LoVo (cell line): ENCODE results near the gene CLIC1.
A peak's percentile ranks its signal among the peaks of the same experiment; 100 is the strongest.
"Not testable (repeated sequence)": the region's sequence is repeated elsewhere in the genome, so short reads cannot be mapped to it uniquely, and the experiment has no call there.

Experiments used
- DNase-seq: peaks from one replicate; pipeline ENCODE4 v3.0.0-alpha.2; 2016; ENCODE audit warnings: low spot score

The CLIC1 gene

GRCh38 chr6:31722173-31722572 is 14.2 kb downstream of the CLIC1 start:
- no peak for DNase-seq

DNA sequence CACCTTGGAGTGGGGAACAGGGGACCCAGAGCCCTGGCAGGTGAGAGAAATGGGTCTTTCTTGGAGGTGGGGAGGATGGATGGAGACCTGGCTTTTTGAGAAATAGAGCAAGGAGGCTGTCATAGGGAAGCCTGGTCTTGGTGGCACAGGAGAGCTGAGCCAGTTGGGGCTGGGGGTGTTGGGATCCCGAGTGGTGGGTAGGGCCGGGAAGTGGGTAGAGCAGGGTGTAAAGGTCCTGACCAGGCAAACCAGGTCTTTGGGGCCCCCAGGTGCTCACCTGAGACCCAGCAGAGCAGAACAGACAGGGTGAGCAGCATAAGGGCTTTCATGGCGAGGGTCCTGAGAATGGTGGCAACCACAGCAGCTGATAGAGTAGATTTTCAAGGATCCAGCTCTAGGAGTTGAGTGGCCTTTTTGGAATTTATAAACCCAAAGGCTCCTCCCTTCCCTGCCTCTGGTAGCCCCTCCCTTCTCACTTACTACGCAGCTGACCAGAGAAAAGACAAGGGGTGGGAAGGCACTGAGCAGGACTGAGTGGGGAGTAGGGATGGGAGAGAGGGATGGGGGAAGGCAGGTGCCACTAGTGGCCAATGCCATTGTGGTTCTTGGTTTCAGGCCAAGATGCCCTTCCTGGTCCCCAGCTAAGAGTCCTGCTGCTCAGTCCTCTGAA is 14.8 kb downstream of the CLIC1 start, which contains the start of gene LY6G6C:
LY6G6C (minus strand) TSS at position 396 of the 670 bp plus-strand sequence; CDS start at position 329, 67 bp downstream.
- DNase-seq = no peak

- DNase-seq = no peak
Observed at GRCh38 chr6:31720196-31720770, 16.0 kb downstream of the CLIC1 start.

GRCh38 chr6:31719001-31719400 is 17.3 kb downstream of the CLIC1 start:
- DNase-seq = no peak

- DNase-seq = peak; percentile 78
Observed at GRCh38 chr6:31718265-31718664, 18.1 kb downstream of the CLIC1 start.

DNA sequence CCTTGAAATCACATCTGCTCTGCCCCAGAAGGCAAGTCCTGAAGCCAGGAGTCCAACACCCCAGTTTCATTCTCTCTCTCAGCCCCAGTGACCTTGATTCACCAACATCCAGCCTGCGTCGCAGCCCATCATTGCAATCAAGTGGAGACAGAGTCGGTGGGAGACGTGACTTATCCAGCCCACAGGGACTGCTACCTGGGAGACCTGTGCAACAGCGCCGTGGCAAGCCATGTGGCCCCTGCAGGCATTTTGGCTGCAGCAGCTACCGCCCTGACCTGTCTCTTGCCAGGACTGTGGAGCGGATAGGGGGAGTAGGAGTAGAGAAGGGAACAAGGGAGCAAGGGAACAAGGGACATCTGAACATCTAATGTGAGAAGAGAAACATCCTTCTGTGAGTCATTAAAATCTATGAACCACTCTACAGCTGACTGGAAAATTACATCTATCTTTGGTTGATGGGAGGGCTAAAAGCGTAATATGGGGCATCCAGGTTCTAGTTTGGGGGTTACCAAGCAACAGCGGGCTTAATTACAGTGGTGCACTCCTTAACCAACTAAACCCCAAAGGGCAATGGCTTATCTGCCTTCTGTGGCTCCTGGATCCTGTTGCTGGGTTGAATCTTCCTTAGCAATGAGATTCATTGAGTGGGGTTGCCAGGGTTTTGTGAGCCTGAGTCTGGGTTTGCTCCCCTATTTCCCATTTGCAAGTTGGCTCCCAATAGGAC is 18.7 kb downstream of the CLIC1 start:
- DNase-seq = no peak

DNA sequence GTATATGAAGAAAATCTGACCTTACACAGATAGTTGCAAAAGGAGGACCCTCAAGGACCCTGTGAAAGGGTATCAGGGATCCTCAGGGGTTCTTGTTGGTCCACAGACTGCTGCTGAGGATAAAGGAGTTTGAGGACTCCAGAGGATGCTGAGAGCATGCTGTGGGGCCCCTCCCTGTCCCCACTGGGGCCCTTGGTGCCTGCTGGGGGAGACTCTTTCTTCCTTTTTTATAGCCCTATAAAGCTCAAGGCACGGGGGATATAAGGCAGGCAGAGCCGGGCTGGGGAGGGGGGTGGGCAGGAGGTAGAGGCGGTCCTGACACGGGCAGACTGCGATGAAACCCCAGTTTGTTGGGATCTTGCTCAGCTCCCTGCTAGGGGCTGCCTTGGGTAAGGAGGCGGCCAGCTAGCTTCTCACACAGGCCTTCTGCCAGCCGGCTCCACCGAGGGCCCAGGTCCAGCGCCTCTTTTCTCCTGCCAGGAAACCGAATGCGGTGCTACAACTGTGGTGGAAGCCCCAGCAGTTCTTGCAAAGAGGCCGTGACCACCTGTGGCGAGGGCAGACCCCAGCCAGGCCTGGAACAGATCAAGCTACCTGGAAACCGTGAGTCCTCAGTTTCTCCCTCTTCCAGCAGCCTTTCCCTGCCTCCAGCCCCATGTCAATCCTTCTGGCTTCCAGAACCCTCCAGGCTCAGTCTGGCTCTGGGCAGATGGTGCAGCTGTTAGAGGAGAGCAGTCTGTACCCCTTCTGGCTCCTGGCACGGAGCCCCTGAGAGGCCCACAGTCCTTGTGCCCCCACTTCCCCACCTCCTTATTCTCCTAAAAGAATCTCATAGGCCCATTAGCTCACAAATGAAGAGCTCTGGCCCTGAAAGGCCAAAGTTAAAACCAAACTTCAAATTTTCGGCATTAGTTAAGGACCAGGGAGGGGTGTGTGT is 21.0 kb downstream of the CLIC1 start, which contains the start of gene LY6G6D:
LY6G6D (plus strand) TSS at position 327 of the 937 bp plus-strand sequence; CDS start at position 335, 8 bp downstream.
- no peak for DNase-seq

DNA sequence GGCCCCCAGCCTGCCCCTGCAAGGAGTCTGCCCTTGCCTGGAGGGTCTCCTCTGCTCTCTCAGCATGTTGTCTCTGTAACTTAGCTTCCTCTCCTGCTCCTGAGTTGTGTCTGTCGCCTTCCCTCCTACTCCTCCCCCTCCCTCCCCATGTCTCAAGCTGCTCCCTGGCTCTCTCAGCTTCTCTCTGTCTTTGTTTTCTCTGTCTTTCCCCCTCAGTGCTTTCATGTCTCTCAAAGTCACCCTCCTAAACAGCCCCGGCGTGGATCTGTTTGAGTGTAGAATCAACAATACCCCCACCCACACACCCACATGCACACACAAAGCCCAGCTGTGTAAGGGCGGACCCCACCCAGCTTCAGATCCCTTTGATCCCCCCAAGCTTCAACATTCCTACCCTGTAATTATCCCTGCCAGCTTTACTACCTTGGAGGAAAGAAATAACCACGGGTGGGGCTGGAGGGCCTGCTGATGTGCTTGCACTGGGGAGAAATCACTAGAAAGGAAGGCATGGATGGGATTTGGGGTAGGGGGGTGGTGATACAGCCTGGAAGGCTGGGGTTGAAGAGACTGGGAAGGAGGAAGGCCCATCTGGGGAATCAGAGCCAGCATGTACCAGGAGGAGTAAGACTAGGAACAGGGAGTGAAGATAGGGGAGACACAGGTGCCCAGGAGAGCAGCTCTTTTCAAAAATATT is 22.2 kb downstream of the CLIC1 start:
- DNase-seq = no peak

DNA sequence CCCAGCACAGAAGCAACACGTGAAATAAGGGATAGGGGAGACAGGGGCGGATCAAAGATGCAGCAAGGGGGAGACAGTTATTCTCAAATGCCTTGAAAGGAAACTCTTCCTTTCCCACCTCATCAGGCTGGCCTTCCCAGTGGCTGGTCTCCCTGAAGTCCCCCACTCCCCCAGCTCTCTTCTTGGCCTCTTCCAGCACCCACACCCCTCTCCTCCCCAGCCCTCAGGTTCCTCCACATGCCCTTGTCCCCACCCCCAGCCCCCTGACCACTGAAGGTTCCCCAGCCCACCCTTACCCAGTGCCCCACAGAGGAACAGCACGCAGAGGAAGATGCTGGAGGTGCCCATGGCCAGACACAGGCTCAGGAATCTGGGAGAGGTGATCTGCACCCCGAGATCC is 22.9 kb downstream of the CLIC1 start:
- no peak for DNase-seq

GRCh38 chr6:31712296-31712695 is 24.0 kb downstream of the CLIC1 start:
- no peak for DNase-seq

DNA sequence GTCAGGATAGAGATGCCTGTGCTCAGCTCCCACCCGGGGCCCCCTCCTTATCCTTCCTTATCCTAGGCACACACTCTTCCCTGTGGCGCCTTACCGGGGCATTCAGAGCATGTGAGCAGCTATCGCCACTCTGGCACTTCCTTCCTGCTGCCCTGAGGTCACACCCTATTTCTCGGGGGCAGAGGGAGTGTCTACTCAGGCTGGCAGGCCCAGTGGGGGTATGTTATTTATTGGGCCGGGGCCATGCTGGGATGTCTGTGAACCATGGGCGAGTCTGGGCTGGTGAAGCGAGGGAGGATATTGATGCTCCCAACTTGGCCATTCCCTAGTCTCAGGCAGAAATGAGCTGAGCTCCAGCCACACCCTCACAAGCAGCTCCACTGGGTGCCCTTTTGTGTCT is 25.1 kb downstream of the CLIC1 start:
- DNase-seq = peak; percentile 57

DNA sequence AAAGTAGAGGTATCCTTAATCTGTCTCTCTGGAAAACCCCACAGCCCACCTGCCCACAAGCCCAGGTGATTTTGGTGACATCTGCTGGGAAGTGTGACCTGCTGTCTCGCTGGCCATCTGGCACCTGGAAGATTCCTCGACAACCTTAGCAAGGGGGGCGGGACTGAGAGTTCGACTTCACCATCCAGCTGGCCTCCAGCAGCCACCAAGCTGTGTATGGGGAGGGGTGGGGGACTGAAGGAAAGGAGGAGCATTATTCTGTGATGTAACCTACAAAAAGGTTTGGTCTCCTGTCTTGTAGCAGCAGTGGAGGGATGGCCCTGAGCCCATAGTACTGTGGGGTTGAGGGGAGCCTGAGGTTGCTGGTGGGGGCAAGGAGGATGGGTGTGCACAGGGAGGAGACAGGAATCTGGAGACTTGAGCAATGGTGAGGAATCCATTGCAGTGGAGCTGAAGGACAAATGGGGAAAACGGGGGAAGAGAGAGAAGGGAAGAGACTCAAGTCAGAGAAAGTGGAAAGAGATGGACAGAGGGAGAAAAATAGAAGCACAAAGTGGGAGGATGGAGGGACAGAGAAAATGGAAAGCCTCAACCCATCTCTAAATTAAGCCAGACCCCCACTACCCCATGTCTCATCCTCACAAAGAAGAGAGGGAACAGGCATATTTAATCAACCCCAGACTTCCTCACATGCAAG is 25.7 kb downstream of the CLIC1 start:
- DNase-seq = no peak

DNA sequence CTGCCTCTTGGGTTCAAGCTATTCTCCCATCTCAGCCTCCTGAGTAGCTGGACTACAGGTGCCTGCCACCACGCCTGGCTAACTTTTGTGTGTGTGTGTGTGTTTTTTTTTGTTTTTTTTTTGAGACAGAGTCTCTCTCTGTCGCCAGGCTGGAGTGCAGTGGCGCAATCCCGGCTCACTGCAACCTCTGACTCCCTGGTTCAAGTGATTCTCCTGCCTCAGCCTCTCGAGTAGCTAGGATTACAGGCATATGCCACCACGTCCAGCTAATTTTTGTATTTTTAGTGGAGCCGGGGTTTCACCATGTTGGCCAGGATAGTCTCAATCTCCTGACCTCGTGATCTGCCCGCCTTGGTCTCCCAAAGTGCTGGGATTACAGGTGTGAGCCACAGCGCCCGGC is 27.2 kb downstream of the CLIC1 start:
- DNase-seq = not testable (repeated sequence)

- no peak for DNase-seq
Observed at GRCh38 chr6:31708224-31708623, 28.1 kb downstream of the CLIC1 start.

- no peak for DNase-seq
Observed at GRCh38 chr6:31707701-31708100, 28.6 kb downstream of the CLIC1 start.

DNA sequence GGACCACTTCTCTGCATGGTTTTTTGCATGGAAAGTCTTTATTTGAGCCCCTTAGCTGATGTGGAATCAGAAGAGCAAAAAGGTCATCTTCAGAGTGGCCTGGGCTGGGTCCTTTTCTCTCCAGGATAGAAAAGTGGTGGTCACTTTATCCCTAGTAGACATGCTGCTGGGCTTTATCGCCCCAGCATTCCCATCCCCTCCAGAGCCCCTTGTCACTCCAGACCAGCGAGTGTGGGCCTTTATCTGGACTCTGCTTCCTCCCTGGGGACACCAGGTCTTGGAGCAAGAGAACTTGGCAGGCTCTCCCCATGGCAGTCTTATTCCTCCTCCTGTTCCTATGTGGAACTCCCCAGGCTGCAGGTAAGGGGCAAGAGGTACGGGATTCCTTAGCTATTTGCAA is 29.7 kb downstream of the CLIC1 start, which contains the start of gene LY6G6F:
LY6G6F (plus strand) TSS at position 268 of the 400 bp plus-strand sequence; CDS start at position 309, 41 bp downstream.
- no peak for DNase-seq

DNA sequence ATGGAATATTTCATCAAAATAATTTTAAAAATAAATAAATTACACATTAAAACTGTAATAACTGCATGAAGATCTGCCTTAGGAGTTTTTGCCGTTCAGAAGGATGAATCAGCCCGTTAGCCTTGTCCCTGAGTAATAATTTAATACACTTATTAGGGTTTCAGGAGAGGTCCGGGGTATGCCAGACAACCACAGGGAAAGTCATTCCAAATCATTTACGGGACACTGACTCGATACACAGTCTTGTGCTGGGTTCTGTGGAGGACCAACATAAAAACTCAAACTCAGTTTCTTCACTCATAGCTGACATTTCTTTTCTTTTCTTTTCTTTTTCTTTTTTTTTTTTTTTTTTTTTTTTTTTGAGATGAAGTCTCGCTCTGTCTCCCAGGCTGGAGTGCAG is 30.4 kb downstream of the CLIC1 start:
- DNase-seq = no peak

GRCh38 chr6:31702819-31703716 is 33.3 kb downstream of the CLIC1 start, which contains the start of gene ABHD16A:
ABHD16A (minus strand) TSS chr6:31703324; CDS start chr6:31703281, 43 bp downstream.
- DNase-seq = peak; percentile 95

DNA sequence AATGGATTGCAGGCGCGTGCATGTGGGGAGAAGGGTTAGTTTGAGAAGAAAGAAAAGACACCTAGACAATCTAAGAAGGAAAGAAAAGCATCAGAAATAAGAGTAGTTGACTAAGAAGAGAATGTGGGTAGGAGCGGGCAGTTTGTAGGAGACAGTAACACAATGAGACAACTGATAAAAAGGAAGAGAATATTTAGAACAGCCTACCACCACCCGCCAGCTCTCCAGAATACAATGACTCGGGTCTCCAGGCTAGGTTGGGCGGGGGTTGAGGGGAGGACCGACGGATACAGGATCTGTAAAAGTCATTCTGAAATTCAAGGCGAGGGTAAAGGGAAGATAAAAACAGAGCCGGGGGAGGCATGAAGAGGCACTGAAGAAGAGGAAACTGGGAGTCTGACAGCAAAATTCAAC is 33.9 kb downstream of the CLIC1 start:
- DNase-seq = no peak
